GM13976 (cell line): ENCODE measurements around the gene GART.

Experiments
- DNase-seq: peaks from one replicate; pipeline ENCODE4 v3.0.0; 2012; ENCODE audit warnings: low spot score
- in situ Hi-C: fragments of 300-500 bp; cut with MboI; formaldehyde crosslinking; loops from one replicate; pipeline ENCODE4 v1.12.0; 2022; ENCODE audit warnings: low sequenced_read_pairs, mixed read lengths, inconsistent platforms; ENCODE audit not compliant: unreplicated experiment
- TF ChIP-seq, protein P1 (sequence below): IDR thresholded peaks from 2 replicates; pipeline ENCODE4 v1.5.1; 2012; ENCODE audit warnings: borderline replicate concordance, mild to moderate bottlenecking; ENCODE audit not compliant: insufficient read depth; ENCODE audit errors: extremely low read depth, missing control alignments, control extremely low read depth

Gene GART

DNA sequence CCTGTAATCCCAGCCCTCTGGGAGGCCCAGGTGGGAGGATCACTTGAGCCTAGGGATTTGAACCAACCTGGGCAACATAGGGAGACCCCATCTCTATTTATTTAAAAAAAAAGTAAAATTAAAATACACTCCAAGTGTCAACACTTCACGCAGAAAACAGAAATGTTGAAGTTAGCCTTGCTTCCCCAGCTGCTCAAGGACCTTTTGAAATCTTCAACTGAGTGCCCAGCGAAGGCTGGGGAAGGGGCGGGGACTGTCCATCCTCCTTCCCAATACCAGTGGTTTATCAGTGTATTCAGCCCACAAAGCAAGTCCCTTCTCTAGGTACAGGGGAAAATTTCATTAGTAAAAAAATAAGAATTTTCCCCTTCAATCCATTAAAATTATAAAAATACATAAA lies 48.2 kb downstream of the GART start:
- no peak for DNase-seq
- TF ChIP-seq, protein P1, sequence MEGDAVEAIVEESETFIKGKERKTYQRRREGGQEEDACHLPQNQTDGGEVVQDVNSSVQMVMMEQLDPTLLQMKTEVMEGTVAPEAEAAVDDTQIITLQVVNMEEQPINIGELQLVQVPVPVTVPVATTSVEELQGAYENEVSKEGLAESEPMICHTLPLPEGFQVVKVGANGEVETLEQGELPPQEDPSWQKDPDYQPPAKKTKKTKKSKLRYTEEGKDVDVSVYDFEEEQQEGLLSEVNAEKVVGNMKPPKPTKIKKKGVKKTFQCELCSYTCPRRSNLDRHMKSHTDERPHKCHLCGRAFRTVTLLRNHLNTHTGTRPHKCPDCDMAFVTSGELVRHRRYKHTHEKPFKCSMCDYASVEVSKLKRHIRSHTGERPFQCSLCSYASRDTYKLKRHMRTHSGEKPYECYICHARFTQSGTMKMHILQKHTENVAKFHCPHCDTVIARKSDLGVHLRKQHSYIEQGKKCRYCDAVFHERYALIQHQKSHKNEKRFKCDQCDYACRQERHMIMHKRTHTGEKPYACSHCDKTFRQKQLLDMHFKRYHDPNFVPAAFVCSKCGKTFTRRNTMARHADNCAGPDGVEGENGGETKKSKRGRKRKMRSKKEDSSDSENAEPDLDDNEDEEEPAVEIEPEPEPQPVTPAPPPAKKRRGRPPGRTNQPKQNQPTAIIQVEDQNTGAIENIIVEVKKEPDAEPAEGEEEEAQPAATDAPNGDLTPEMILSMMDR, result no peak
- in situ Hi-C loops, result no loop called here

DNA sequence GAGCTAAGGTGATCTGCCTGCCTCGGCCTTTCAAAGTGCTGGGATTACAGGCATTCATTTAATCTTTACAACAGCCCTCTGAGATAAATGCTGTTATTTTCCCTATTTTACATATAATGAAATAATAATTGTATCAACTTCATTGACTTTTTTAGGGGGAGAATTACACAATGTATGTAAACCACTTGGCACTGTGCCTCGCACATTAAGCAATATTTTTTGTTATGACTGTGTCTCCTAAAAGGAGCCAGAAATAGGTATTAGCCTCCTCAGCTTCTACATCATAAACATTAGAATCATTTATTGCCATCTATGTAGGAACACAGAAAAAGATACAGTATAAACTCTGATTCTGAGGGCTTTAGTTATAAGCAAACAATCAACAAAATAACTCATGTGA lies 49.3 kb downstream of the GART start:
- TF ChIP-seq, protein P1, result no peak
- in situ Hi-C loops, result no loop called here
- DNase-seq, result no peak

DNA sequence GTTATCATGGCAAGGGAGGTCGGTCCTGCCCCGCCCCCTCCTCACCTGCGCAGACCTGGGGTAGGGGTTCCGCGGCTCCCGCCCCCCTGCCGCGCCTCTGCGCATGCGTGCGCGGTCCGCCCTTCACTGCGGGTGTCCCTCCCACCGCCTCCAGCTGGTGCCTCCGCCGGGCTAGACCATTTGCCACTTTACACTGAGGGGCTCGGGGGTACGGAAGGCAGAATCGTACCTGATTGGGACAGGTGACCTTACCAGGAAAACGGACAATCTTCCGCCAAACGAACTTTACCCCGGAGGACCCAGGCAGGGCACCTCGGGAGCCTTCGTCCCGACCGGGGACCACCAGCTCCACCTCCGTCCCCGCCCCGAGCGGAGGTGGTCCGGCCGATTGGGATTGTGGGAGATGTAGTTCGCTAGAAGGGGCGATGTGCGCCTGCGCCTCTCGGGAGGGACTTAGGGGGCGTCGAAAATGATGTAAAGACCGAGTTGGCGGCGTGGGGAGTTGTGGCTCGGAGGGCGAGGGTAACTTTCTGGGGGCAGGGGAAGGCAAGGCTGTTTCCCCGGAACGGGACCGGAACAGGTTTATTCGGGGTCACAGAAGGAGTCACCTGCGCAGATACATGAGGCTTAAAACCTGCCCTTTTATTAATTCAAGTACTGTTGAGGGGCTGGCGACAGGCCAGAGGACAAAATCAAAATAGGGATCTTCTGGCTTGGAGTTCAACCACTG lies 50.4 kb downstream of the GART start, which contains the start of gene DNAJC28:
DNAJC28 (minus strand) TSS at position 344 of the 730 bp plus-strand sequence. CDS start 2,323 bp downstream, outside the sequence.
- in situ Hi-C loops, result no loop called here
- peak; percentile 96 for DNase-seq
- TF ChIP-seq, protein P1, result no peak

DNA sequence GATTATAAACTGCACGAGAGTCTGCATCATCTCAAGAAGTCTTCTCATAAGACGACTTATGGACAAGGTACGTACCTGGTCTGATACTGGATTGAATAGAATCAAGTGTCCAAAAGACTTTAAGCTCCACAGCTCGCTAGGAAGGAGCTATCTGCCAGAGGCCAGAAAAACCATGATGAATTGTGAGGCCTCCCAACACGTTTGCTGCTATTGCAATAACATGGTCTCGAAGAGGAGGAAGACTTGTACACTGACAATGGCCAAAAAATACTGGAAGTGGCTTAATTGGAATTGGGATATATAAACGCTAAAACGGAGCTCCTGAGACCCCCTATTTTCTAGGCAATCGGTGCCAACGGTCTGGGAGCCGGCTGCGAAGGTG lies 50.9 kb downstream of the GART start:
- TF ChIP-seq, protein P1, result no peak
- no peak for DNase-seq
- in situ Hi-C loops, result no loop called here

- TF ChIP-seq, protein P1, result no peak
- in situ Hi-C loops, result no loop called here
These were observed 53.0 kb downstream of the GART start for GRCh38 chr21:33488936-33489335.

DNA sequence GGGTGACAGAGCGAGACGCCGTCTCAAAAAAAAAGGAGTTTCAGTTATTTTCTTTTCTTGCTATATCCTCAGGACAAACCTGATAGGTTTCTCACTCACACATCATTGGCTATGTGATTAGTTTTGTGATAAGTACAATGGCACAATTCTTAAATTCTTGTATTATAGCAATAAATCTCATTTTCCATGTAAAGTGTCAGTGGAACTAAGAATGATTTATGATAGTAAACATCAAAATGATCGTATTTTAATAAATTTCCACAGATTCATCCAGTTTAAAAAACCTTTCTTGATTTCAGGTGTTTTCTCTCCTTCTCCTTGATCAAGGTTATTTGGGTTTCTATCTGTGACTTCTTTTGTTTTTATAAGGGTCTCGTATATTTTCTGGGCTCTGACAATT lies 53.9 kb downstream of the GART start:
- TF ChIP-seq, protein P1, result no peak
- no peak for DNase-seq
- in situ Hi-C loops, result no loop called here

More at GRCh38 chr21:33488936-33489335, 53.0 kb downstream of the GART start:
- DNase-seq, result no peak

- TF ChIP-seq, protein P1, result no peak
- in situ Hi-C loops, result no loop called here
- no peak for DNase-seq
These were observed 60.5 kb downstream of the GART start for GRCh38 chr21:33481314-33481943.
